Measurements from ENCODE around the gene ZNF440.
"Not testable (repeated sequence)": the region's sequence is repeated elsewhere in the genome, so short reads cannot be mapped to it uniquely, and the experiment has no call there.

ZNF440 gene

DNA sequence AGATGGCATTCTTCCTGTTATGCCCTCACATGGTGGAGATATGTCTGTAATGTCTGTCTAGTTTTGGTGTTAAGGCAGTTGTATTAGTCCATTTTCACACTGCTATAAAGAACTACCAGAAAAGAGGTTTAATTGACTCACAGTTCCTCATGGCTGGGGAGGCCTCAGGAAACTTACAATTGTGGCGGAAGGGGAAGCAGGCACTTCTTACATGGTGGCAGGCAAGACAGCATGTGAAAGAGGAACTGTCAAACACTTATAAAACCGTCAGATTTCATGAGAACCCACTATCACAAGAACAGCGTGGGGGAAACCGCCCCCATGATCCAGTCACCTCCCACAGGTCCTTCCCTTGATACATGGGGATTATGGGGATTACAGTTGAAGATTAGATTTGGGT is 44.1 kb upstream of the ZNF440 start:
- Histone ChIP-seq H3K9me3 (replicated peaks; ENCODE audit: insufficient read depth, low read length) (no peaks in the 10 kb centered on the region), H3K79me2 (ENCODE audit: low read length) (peaks cover 35% of the 10 kb centered on the region), H4K20me1 (ENCODE audit: insufficient read depth, low read length) (no peaks in the 10 kb centered on the region), H3K36me3 (replicated peaks; ENCODE audit: insufficient read depth, low read length) (no peaks in the 10 kb centered on the region), H3K4me3 (ENCODE audit: low read length) (no peak overlapping the region), H3K4me2 (ENCODE audit: low read depth, low read length) (no peak overlapping the region), H3F3A (ENCODE audit: insufficient read depth, low read length) (no peaks in the 10 kb centered on the region), H3K4me1 (ENCODE audit: low read length) (peaks cover 9% of the 10 kb centered on the region; the same call in 1 of the 2 replicates), H3K27ac (ENCODE audit: low read length) (no peak overlapping the region), H3K27me3 (replicated peaks; ENCODE audit: insufficient read depth, low read length) (no peaks in the 10 kb centered on the region), H2AFZ (ENCODE audit: low read length) (no peak overlapping the region), H3K9ac (ENCODE audit: low read length) (no peak overlapping the region), H3K9me2 (replicated peaks; ENCODE audit: insufficient read depth, low read length) (no peaks in the 10 kb centered on the region)
- DNase-seq, result no peak
- TF ChIP-seq EZH2phosphoT487 (IDR thresholded peaks at IDR 0.05; ENCODE audit: low read length) (no peak), EZH2 (optimal IDR thresholded peaks at IDR 0.05; ENCODE audit: low read depth, low read length) (no peak)
- TF ChIP-seq, protein P1, sequence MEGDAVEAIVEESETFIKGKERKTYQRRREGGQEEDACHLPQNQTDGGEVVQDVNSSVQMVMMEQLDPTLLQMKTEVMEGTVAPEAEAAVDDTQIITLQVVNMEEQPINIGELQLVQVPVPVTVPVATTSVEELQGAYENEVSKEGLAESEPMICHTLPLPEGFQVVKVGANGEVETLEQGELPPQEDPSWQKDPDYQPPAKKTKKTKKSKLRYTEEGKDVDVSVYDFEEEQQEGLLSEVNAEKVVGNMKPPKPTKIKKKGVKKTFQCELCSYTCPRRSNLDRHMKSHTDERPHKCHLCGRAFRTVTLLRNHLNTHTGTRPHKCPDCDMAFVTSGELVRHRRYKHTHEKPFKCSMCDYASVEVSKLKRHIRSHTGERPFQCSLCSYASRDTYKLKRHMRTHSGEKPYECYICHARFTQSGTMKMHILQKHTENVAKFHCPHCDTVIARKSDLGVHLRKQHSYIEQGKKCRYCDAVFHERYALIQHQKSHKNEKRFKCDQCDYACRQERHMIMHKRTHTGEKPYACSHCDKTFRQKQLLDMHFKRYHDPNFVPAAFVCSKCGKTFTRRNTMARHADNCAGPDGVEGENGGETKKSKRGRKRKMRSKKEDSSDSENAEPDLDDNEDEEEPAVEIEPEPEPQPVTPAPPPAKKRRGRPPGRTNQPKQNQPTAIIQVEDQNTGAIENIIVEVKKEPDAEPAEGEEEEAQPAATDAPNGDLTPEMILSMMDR (IDR thresholded peaks at IDR 0.05; ENCODE audit: low read length), result no peak

DNA sequence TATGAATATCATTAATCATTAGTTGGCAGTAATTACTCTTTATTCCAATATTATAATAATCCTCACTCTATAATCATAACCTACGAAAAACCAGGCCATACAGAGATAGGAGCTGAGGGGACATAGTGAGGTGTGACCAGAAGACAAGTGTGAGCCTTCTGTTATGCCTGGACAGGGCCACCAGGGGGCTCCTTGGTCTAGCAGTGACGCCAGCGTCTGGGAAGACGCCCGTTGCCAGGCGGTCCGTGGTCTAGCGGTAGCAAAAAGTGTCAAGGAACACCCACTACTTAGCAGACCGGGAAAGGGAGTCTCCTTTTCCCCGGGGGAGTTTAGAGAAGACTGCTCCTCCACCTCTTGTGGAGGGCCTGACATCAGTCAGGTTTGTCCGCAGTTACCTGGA is 42.6 kb upstream of the ZNF440 start:
- not testable (repeated sequence) for DNase-seq; H3K4me1 ChIP-seq (ENCODE audit: low read length); H3F3A ChIP-seq (ENCODE audit: insufficient read depth, low read length); H4K20me1 ChIP-seq (ENCODE audit: insufficient read depth, low read length); H3K27ac ChIP-seq (ENCODE audit: low read length); H3K9ac ChIP-seq (ENCODE audit: low read length); H3K36me3 ChIP-seq (replicated peaks; ENCODE audit: insufficient read depth, low read length); H3K9me2 ChIP-seq (replicated peaks; ENCODE audit: insufficient read depth, low read length); H3K4me2 ChIP-seq (ENCODE audit: low read depth, low read length); H2AFZ ChIP-seq (ENCODE audit: low read length); H3K9me3 ChIP-seq (replicated peaks; ENCODE audit: insufficient read depth, low read length); H3K4me3 ChIP-seq (ENCODE audit: low read length); H3K27me3 ChIP-seq (replicated peaks; ENCODE audit: insufficient read depth, low read length)
- H3K79me2 ChIP-seq (ENCODE audit: low read length), result peaks cover 36% of the 10 kb centered on the region

DNA sequence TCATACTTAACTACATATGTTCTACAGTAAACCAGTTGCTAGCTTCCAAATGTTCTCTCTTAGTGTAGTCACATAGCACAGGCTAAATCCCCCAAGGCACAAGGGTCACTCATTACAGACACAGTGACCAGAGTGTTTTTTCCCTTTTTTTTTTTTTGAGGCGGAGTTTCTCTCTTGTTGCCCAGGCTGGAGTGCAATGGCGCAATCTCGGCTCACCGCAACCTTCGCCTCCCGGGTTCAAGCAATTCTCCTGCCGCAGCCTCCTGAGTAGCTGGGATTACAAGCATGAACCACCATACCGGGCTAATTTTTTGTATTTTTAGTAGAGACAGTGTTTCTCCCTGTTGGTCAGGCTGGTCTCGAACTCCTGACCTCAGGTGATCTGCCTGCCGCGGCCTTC is 37.4 kb upstream of the ZNF440 start:
- H3K36me3 ChIP-seq (replicated peaks; ENCODE audit: insufficient read depth, low read length), result peaks cover 32% of the 10 kb centered on the region
- H3K4me1 ChIP-seq (ENCODE audit: low read length); H4K20me1 ChIP-seq (ENCODE audit: insufficient read depth, low read length); H2AFZ ChIP-seq (ENCODE audit: low read length); H3F3A ChIP-seq (ENCODE audit: insufficient read depth, low read length); DNase-seq; H3K9ac ChIP-seq (ENCODE audit: low read length); H3K79me2 ChIP-seq (ENCODE audit: low read length); H3K4me3 ChIP-seq (ENCODE audit: low read length); H3K9me2 ChIP-seq (replicated peaks; ENCODE audit: insufficient read depth, low read length); H3K9me3 ChIP-seq (replicated peaks; ENCODE audit: insufficient read depth, low read length); H3K27ac ChIP-seq (ENCODE audit: low read length); H3K4me2 ChIP-seq (ENCODE audit: low read depth, low read length); H3K27me3 ChIP-seq (replicated peaks; ENCODE audit: insufficient read depth, low read length): not testable (repeated sequence)

DNA sequence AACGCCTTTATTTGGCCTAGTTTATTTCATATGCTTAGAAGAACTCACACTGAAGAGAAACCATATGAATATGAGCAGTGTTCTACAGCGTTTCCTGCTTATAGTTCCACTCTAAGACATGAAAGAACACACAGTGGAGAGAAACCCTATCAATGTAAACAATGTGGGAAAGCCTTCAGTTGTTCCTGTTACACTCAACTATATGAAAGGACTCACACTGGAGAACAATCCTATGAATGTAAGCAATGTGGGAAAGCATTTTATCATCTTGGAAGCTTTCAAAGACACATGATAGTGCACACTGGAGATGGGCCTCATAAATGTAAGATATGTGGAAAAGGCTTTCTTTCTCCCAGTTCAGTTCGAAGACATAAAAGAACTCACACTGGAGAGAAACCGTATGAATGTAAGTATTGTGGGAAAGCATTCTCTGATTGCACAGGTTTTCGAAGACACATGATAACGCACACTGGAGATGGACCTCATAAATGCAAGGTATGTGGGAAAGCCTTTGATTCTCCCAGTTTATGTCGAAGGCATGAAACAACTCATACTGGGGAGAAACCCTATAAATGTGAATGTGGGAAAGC is 33.5 kb upstream of the ZNF440 start:
- Histone ChIP-seq H3K9ac (ENCODE audit: low read length) (no peak overlapping the region), H3K27ac (ENCODE audit: low read length) (no peak overlapping the region), H3K36me3 (replicated peaks; ENCODE audit: insufficient read depth, low read length) (peaks cover 43% of the 10 kb centered on the region), H4K20me1 (ENCODE audit: insufficient read depth, low read length) (no peaks in the 10 kb centered on the region), H3K4me1 (ENCODE audit: low read length) (no peaks in the 10 kb centered on the region), H3F3A (ENCODE audit: insufficient read depth, low read length) (no peaks in the 10 kb centered on the region; the same call in 1 of the 2 replicates), H3K27me3 (replicated peaks; ENCODE audit: insufficient read depth, low read length) (no peaks in the 10 kb centered on the region), H3K4me3 (ENCODE audit: low read length) (no peak overlapping the region), H3K4me2 (ENCODE audit: low read depth, low read length) (no peak overlapping the region), H2AFZ (ENCODE audit: low read length) (no peak overlapping the region), H3K9me3 (replicated peaks; ENCODE audit: insufficient read depth, low read length) (no peaks in the 10 kb centered on the region), H3K79me2 (ENCODE audit: low read length) (no peaks in the 10 kb centered on the region), H3K9me2 (replicated peaks; ENCODE audit: insufficient read depth, low read length) (no peaks in the 10 kb centered on the region)
- TF ChIP-seq EZH2 (optimal IDR thresholded peaks at IDR 0.05; ENCODE audit: low read depth, low read length) (no peak), EZH2phosphoT487 (IDR thresholded peaks at IDR 0.05; ENCODE audit: low read length) (no peak)
- TF ChIP-seq, protein P1 (IDR thresholded peaks at IDR 0.05; ENCODE audit: low read length), result no peak
- DNase-seq, result no peak
